SK-N-SH (cell line): ENCODE measurements around the gene IGF2BP2. TPM values are rescaled to one million over a fixed set of nuclear protein-coding genes. Genes with fewer than 3 reads are reported as not detected.

Experiments
- CTCF ChIA-PET: fragments of 300-600, 350-600 bp; formaldehyde crosslinking; extraction: SDS; loops from one replicate; lab custom pipeline; 2021; lab: Yijun Ruan, JAX
- POLR2A ChIA-PET: fragments of 350-600 bp; sonication (Branson Sonifier 250); formaldehyde crosslinking; extraction: SDS; loops from one replicate; lab custom pipeline; 2020; ENCODE audit warnings: antibody characterized with exemption, inconsistent platforms; lab: Yijun Ruan, JAX
- DNase-seq: peaks from one replicate; pipeline ENCODE4 v3.0.0; 2012
- H2AFZ ChIP-seq: fragments of 200-600 bp; sonication (generic); 2 replicates; pipeline ENCODE4 v1.8.1; 2016; ENCODE audit warnings: antibody characterized with exemption, mild to moderate bottlenecking, low read depth
- H3F3A ChIP-seq: fragments of 200-600 bp; sonication (generic); replicated peaks from 2 replicates; pipeline ENCODE3; 2016; ENCODE audit warnings: antibody characterized with exemption, mild to moderate bottlenecking; ENCODE audit not compliant: insufficient read depth
- H3K27ac ChIP-seq, 2 experiments: fragments of 200-500 bp in 1 of 2; fragments of 200-600 bp in 1 of 2; sonication (Bioruptor generic) in 1 of 2; sonication (generic), shearing (Covaris generic) in 1 of 2; 2 replicates each; pipeline versions ENCODE4 v1.5.1 to v1.6.1; 2014 to 2016; ENCODE audit warnings: low read depth in 2 of 2, inconsistent platforms in 1 of 2, low read length in 1 of 2, mild to moderate bottlenecking in 1 of 2, mixed read lengths in 1 of 2
- H3K27me3 ChIP-seq: fragments of 200-600 bp; sonication (generic), shearing (Covaris generic); 2 replicates; pipeline ENCODE4 v1.6.1; 2016; ENCODE audit warnings: mixed run types; ENCODE audit not compliant: insufficient read depth
- H3K36me3 ChIP-seq, 2 experiments: fragments of 200-500 bp in 1 of 2; fragments of 200-600 bp in 1 of 2; sonication (Bioruptor generic) in 1 of 2; sonication (generic) in 1 of 2; replicated peaks in 1 of 2; 2 replicates each; pipeline versions ENCODE3 to v1.5.1; 2014 to 2016; ENCODE audit warnings: low read length in 1 of 2, mild to moderate bottlenecking in 1 of 2; ENCODE audit not compliant: insufficient read depth in 2 of 2, control insufficient read depth in 1 of 2
- H3K4me1 ChIP-seq, 2 experiments: fragments of 200-500 bp in 1 of 2; fragments of 200-600 bp in 1 of 2; sonication (Bioruptor generic) in 1 of 2; sonication (generic), shearing (Covaris generic) in 1 of 2; 2 replicates each; pipeline versions ENCODE4 v1.5.1 to v1.6.1; 2014 to 2016; ENCODE audit warnings: low read depth in 1 of 2, low read length in 1 of 2, mixed run types in 1 of 2; ENCODE audit not compliant: insufficient read depth in 2 of 2, control insufficient read depth in 1 of 2
- H3K4me2 ChIP-seq: fragments of 200-600 bp; sonication (generic), shearing (Covaris generic); 2 replicates; pipeline ENCODE4 v1.6.1; 2017; ENCODE audit warnings: mixed run types
- H3K4me3 ChIP-seq, 2 experiments: fragments of 200-500 bp in 1 of 2; fragments of 200-600 bp in 1 of 2; sonication (Bioruptor generic) in 1 of 2; sonication (generic), shearing (Covaris generic) in 1 of 2; 2 replicates each; pipeline versions ENCODE4 v1.5.1 to v1.8.1; 2014 to 2016; ENCODE audit warnings: low read depth in 2 of 2, inconsistent platforms in 1 of 2, low read length in 1 of 2, mild to moderate bottlenecking in 1 of 2, mixed read lengths in 1 of 2, moderate library complexity in 1 of 2
- H3K79me2 ChIP-seq: fragments of 200-600 bp; sonication (generic); 2 replicates; pipeline ENCODE4 v1.8.1; 2017; ENCODE audit warnings: mild to moderate bottlenecking; ENCODE audit not compliant: insufficient read depth
- H3K9ac ChIP-seq: fragments of 200-600 bp; sonication (generic); 2 replicates; pipeline ENCODE4 v1.6.1; 2017; ENCODE audit warnings: mixed run types
- H3K9me2 ChIP-seq: fragments of 200-600 bp; sonication (generic); 2 replicates; pipeline ENCODE4 v1.6.1; 2017; ENCODE audit warnings: mixed run types
- H3K9me3 ChIP-seq: fragments of 200-600 bp; sonication (generic); 2 replicates; pipeline ENCODE4 v1.6.1; 2017; ENCODE audit warnings: mixed run types, mild to moderate bottlenecking, moderate library complexity
- H4K20me1 ChIP-seq: fragments of 200-600 bp; sonication (generic); 2 replicates; pipeline ENCODE4 v1.6.1; 2017; ENCODE audit warnings: mild to moderate bottlenecking, mixed run types; ENCODE audit not compliant: insufficient read depth
- CHD2 ChIP-seq: fragments of 150-350 bp; IDR thresholded peaks from 2 replicates; pipeline ENCODE4 v1.6.1; 2018; ENCODE audit warnings: low read length; ENCODE audit not compliant: partially characterized antibody
- CTCF ChIP-seq: fragments of 200-600 bp; sonication (generic); IDR thresholded peaks from 2 replicates; pipeline ENCODE4 v1.6.1; 2017; ENCODE audit warnings: antibody characterized with exemption, mild to moderate bottlenecking, moderate library complexity
- EZH2phosphoT487 ChIP-seq: fragments of 200-600 bp; sonication (generic); IDR thresholded peaks from 2 replicates; pipeline ENCODE4 v1.6.1; 2017; ENCODE audit warnings: low read depth, mixed run types, mild to moderate bottlenecking, antibody characterized with exemption, moderate library complexity, borderline replicate concordance
- FOSL2 ChIP-seq: IDR thresholded peaks from 2 replicates; pipeline ENCODE4 v1.4.0; 2012; ENCODE audit warnings: low read depth, mild to moderate bottlenecking, moderate library complexity, borderline replicate concordance
- FOXJ3 ChIP-seq: sonication (generic); formaldehyde crosslinking; IDR thresholded peaks from 2 replicates; pipeline ENCODE4 v1.5.1; 2020; ENCODE audit warnings: mild to moderate bottlenecking, missing genetic modification reagents
- FOXM1 ChIP-seq: IDR thresholded peaks from 2 replicates; pipeline ENCODE4 v1.4.0; 2012; ENCODE audit warnings: low read depth, mild to moderate bottlenecking
- GATA2 ChIP-seq: sonication (generic); formaldehyde crosslinking; IDR thresholded peaks from 2 replicates; pipeline ENCODE4 v1.5.0; 2020; ENCODE audit warnings: mild to moderate bottlenecking, missing genetic modification reagents
- JUND ChIP-seq: IDR thresholded peaks from 2 replicates; pipeline ENCODE4 v1.4.0; 2012
- MAX ChIP-seq: IDR thresholded peaks from 2 replicates; pipeline ENCODE4 v1.4.0; 2012; ENCODE audit warnings: low read depth
- MEF2A ChIP-seq: IDR thresholded peaks from 2 replicates; pipeline ENCODE4 v1.4.0; 2012; ENCODE audit warnings: low read depth, borderline replicate concordance
- MXI1 ChIP-seq: IDR thresholded peaks from 2 replicates; pipeline ENCODE4 v1.6.1; 2012; ENCODE audit warnings: mild to moderate bottlenecking, low read depth, low read length, improper control_type of control experiment
- NFIC ChIP-seq: IDR thresholded peaks from 2 replicates; pipeline ENCODE4 v1.4.0; 2012; ENCODE audit warnings: borderline replicate concordance
- PBX3 ChIP-seq: IDR thresholded peaks from 2 replicates; pipeline ENCODE4; 2012
- RFX5 ChIP-seq: IDR thresholded peaks from 2 replicates; pipeline ENCODE4 v1.6.1; 2012; ENCODE audit warnings: mild to moderate bottlenecking, improper control_type of control experiment, low read length
- SIN3A ChIP-seq: IDR thresholded peaks from 2 replicates; pipeline ENCODE4 v1.6.1; 2012; ENCODE audit warnings: low read depth, mild to moderate bottlenecking, low read length, moderate library complexity, borderline replicate concordance
- TAF1 ChIP-seq: IDR thresholded peaks from 2 replicates; pipeline ENCODE4 v1.6.1; 2012; ENCODE audit warnings: low read depth, mild to moderate bottlenecking, low read length, moderate library complexity, borderline replicate concordance
- USF1 ChIP-seq: IDR thresholded peaks from 2 replicates; pipeline ENCODE4 v1.4.0; 2012; ENCODE audit warnings: low read depth, borderline replicate concordance
- WGBS: methylation state at CpG from one replicate; pipeline ENCODE4 v1.1.6; 2017; ENCODE audit warnings: low lambda C conversion rate; 5-methylcytosine and 5-hydroxymethylcytosine counted together
- polyA plus RNA-seq, 3 experiments: library from polyadenylated mRNA; depleted of rRNA; stranded (reverse); fragments of >200 nt; gene quantifications; 2 replicates each; pipeline ENCODE4 v1.2.3, GENCODE V29; 2012
- TF ChIP-seq, protein P1 (sequence below): IDR thresholded peaks from 2 replicates; pipeline ENCODE4 v1.6.1; 2012; ENCODE audit warnings: mild to moderate bottlenecking, low read depth, low read length, moderate library complexity
- TF ChIP-seq, protein P2 (sequence below): fragments of 150-350 bp; IDR thresholded peaks from 2 replicates; pipeline ENCODE4 v1.6.1; 2016; ENCODE audit warnings: mild to moderate bottlenecking, low read depth, low read length

The IGF2BP2 gene
- polyA plus RNA-seq, 1 of the 3 experiments (the other 2 are of a cell fraction): 5.4 TPM

GRCh38 chr3:185830018-185830797 is 5.4 kb upstream of the IGF2BP2 start:
- 63% methylated on average over 5 of the region's 5 CpGs for WGBS
- H3K9ac ChIP-seq: no peak overlapping the region
- DNase-seq: no peak
- no peaks in the 10 kb centered on the region for H3K9me2 ChIP-seq
- no peak overlapping the region for H2AFZ ChIP-seq
- no peak overlapping the region for H3K4me2 ChIP-seq
- H3K9me3 ChIP-seq: peaks cover 6% of the 10 kb centered on the region
- peaks cover 10% of the 10 kb centered on the region for H3F3A ChIP-seq
- CTCF ChIA-PET: no interaction called here
- peaks cover 0 to 5% of the 10 kb centered on the region in 2 experiments; a peak in 1 of 4 replicates for H3K4me1 ChIP-seq
- POLR2A ChIA-PET: no interaction called here
- no peak overlapping the region for H3K4me3 ChIP-seq
- peaks cover 21% of the 10 kb centered on the region for H3K79me2 ChIP-seq
- no peak for TF ChIP-seq FOSL2
- TF ChIP-seq EZH2phosphoT487: no peak
- TF ChIP-seq GATA2 (CRISPR knock-in tag): no peak
- TF ChIP-seq CTCF: no peak
- no peak for TF ChIP-seq FOXM1
- no peak for TF ChIP-seq USF1
- no peak for TF ChIP-seq RFX5
- no peak for TF ChIP-seq MEF2A
- no peak for TF ChIP-seq TAF1
- TF ChIP-seq, protein P1, sequence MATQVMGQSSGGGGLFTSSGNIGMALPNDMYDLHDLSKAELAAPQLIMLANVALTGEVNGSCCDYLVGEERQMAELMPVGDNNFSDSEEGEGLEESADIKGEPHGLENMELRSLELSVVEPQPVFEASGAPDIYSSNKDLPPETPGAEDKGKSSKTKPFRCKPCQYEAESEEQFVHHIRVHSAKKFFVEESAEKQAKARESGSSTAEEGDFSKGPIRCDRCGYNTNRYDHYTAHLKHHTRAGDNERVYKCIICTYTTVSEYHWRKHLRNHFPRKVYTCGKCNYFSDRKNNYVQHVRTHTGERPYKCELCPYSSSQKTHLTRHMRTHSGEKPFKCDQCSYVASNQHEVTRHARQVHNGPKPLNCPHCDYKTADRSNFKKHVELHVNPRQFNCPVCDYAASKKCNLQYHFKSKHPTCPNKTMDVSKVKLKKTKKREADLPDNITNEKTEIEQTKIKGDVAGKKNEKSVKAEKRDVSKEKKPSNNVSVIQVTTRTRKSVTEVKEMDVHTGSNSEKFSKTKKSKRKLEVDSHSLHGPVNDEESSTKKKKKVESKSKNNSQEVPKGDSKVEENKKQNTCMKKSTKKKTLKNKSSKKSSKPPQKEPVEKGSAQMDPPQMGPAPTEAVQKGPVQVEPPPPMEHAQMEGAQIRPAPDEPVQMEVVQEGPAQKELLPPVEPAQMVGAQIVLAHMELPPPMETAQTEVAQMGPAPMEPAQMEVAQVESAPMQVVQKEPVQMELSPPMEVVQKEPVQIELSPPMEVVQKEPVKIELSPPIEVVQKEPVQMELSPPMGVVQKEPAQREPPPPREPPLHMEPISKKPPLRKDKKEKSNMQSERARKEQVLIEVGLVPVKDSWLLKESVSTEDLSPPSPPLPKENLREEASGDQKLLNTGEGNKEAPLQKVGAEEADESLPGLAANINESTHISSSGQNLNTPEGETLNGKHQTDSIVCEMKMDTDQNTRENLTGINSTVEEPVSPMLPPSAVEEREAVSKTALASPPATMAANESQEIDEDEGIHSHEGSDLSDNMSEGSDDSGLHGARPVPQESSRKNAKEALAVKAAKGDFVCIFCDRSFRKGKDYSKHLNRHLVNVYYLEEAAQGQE: no peak
- no peak for TF ChIP-seq FOXJ3 (CRISPR knock-in tag)
- TF ChIP-seq SIN3A: no peak
- no peak for TF ChIP-seq MAX
- TF ChIP-seq JUND: no peak
- TF ChIP-seq MXI1: no peak
- no peak for TF ChIP-seq PBX3
- TF ChIP-seq, protein P2, sequence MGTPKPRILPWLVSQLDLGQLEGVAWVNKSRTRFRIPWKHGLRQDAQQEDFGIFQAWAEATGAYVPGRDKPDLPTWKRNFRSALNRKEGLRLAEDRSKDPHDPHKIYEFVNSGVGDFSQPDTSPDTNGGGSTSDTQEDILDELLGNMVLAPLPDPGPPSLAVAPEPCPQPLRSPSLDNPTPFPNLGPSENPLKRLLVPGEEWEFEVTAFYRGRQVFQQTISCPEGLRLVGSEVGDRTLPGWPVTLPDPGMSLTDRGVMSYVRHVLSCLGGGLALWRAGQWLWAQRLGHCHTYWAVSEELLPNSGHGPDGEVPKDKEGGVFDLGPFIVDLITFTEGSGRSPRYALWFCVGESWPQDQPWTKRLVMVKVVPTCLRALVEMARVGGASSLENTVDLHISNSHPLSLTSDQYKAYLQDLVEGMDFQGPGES: no peak
- no peak for TF ChIP-seq CHD2
- TF ChIP-seq NFIC: no peak
- peaks cover 2 to 33% of the 10 kb centered on the region in 2 experiments for H3K36me3 ChIP-seq
- no peak overlapping the region for H3K27ac ChIP-seq
- H3K27me3 ChIP-seq: no peaks in the 10 kb centered on the region
- H4K20me1 ChIP-seq: no peaks in the 10 kb centered on the region
